ENCODE results near the gene SHTN1. TPM values are rescaled to one million over a fixed set of nuclear protein-coding genes. Genes with fewer than 3 reads are reported as not detected.
A peak's percentile ranks its signal among the peaks of the same experiment; 100 is the strongest.

SHTN1 gene
- total RNA-seq, 4 donors from 2014 or later: 16.8 to 45.8 (median 20.4) TPM

DNA sequence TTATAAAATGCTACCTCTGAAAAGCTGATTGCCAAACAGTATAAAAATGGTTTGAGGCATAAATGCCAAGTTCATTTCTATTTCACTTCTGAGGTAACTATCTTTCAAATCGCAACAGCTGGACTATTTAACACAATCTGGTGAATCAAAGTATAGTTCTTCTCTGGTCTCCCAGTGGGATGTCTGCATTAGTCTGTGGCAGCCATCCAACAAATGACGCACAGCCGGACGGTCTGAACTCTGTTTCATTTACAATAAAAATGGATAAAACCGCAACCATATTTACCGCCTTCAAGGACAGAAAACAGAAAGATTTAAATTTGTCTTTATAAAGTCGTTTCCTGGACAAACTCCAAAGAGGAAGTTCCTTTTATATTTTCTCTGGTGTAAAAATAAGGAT lies 113.8 kb downstream of the SHTN1 start:
- no peak overlapping the region for H3K27ac ChIP-seq
- no peaks in the 10 kb centered on the region for H3K36me3 ChIP-seq
- no peaks in the 10 kb centered on the region for H3K27me3 ChIP-seq
- in situ Hi-C loops (cut with MboI; ENCODE audit: low pct_ligation_motif_present in 1 of 4, low pct_unique_long_range_greater_than_20kb in 1 of 4, low sequenced_read_pairs in 3 of 4): no loop called here
- H3K4me1 ChIP-seq: peaks cover 0 to 10% (median 4%) of the 10 kb centered on the region in 4 donors
- intact Hi-C loops (cut with DNase I; ENCODE audit: low total_unique reads): no loop called here
- no peaks in the 10 kb centered on the region for H3K9me3 ChIP-seq
- WGBS, 2 donors (ENCODE audit: low coverage in 1 of 2): 8 to 10% methylated on average over 7 of the region's 7 CpGs
- H3K4me3 ChIP-seq: no peak overlapping the region
- no peak for TF ChIP-seq POLR2A (IDR thresholded peaks at IDR 0.05)
- TF ChIP-seq, protein P1, sequence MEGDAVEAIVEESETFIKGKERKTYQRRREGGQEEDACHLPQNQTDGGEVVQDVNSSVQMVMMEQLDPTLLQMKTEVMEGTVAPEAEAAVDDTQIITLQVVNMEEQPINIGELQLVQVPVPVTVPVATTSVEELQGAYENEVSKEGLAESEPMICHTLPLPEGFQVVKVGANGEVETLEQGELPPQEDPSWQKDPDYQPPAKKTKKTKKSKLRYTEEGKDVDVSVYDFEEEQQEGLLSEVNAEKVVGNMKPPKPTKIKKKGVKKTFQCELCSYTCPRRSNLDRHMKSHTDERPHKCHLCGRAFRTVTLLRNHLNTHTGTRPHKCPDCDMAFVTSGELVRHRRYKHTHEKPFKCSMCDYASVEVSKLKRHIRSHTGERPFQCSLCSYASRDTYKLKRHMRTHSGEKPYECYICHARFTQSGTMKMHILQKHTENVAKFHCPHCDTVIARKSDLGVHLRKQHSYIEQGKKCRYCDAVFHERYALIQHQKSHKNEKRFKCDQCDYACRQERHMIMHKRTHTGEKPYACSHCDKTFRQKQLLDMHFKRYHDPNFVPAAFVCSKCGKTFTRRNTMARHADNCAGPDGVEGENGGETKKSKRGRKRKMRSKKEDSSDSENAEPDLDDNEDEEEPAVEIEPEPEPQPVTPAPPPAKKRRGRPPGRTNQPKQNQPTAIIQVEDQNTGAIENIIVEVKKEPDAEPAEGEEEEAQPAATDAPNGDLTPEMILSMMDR (IDR thresholded peaks at IDR 0.05): no peak
- no peak for TF ChIP-seq POLR2AphosphoS5 (IDR thresholded peaks at IDR 0.05)
- no peak for TF ChIP-seq EP300 (IDR thresholded peaks at IDR 0.05; ENCODE audit: low read depth)
- DNase-seq: peak; percentile 67

DNA sequence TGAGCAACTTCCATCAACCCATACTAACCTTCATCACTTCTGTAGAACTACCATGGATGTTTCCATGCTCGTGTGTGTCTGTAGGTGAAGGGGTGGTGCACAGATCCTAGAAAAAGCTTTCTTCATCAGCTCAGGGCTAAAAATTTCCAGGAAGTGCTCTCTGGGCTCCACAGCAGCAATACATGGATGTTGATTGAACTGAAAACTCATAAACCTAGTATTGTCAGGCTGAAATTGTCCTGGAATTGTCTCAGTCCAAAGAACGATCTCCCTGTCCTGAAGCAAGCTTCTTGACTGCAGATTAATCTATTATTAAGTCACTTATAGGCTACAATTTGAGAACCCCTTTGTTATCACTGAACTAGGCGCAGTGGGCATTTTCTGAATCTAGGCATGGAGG lies 115.9 kb downstream of the SHTN1 start:
- TF ChIP-seq EP300 (IDR thresholded peaks at IDR 0.05; ENCODE audit: low read depth) (no peak), POLR2A (IDR thresholded peaks at IDR 0.05) (no peak), POLR2AphosphoS5 (IDR thresholded peaks at IDR 0.05) (no peak)
- TF ChIP-seq, protein P1 (IDR thresholded peaks at IDR 0.05): no peak
- WGBS, 2 donors (ENCODE audit: low coverage in 1 of 2): 50 to 65% methylated on average over 2 to 3 of the region's 3 CpGs
- intact Hi-C loops (cut with DNase I; ENCODE audit: low total_unique reads) (no loop called here), in situ Hi-C loops (cut with MboI; ENCODE audit: low pct_ligation_motif_present in 1 of 4, low pct_unique_long_range_greater_than_20kb in 1 of 4, low sequenced_read_pairs in 3 of 4) (no loop called here)
- H3K4me1 ChIP-seq: peaks cover 0 to 10% (median 4%) of the 10 kb centered on the region in 4 donors
- no peaks in the 10 kb centered on the region for H3K36me3 ChIP-seq
- DNase-seq: no peak
- peak overlapping the region in 3 of 4 donors; percentile 45 to 54 (median 47) for H3K27ac ChIP-seq
- H3K4me3 ChIP-seq: no peak overlapping the region
- no peaks in the 10 kb centered on the region for H3K9me3 ChIP-seq
- H3K27me3 ChIP-seq: no peaks in the 10 kb centered on the region

DNA sequence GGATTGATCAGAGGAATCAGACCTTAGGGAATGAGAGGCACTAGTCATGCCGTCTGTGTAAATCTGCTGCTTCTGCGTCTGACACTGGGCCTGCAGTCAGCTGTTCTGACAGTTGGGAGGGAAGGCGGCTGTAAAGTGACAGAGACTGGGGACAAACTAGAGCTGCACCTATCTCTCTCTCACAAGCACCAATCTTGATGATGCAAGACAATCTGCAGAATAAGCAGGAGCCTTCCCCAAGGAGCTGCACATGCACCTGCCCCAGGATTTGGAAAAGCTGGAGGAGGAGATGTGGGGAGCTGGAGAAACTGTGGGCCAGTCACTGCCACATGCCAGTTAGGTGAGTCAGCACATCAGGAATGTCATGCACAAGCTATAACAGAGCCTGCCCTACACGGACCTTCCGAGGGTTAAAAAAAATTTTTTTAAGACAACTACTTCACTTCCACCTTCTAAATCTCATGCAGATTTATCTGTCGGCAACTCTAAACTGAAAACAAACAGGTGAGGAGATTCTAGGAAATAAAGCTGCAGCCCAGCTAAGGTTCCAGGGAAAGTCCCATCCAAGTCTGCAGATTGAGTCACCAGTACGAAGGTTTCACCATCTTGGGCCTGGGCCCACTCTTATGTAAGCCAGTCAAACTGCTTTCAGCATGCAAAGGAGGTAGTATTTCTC lies 116.5 kb downstream of the SHTN1 start:
- 41 to 54% methylated on average over 4 to 7 of the region's 7 CpGs for WGBS, 2 donors (ENCODE audit: low coverage in 1 of 2)
- in situ Hi-C loops (cut with MboI; ENCODE audit: low pct_ligation_motif_present in 1 of 4, low pct_unique_long_range_greater_than_20kb in 1 of 4, low sequenced_read_pairs in 3 of 4) (no loop called here), intact Hi-C loops (cut with DNase I; ENCODE audit: low total_unique reads) (no loop called here)
- Histone ChIP-seq H3K9me3 (no peaks in the 10 kb centered on the region), H3K27me3 (no peaks in the 10 kb centered on the region), H3K4me1 (peaks cover 0 to 10% (median 4%) of the 10 kb centered on the region in 4 donors), H3K27ac (peak overlapping the region in 3 of 4 donors; percentile 45 to 54 (median 47)), H3K36me3 (no peaks in the 10 kb centered on the region), H3K4me3 (no peak overlapping the region)
- TF ChIP-seq POLR2AphosphoS5 (IDR thresholded peaks at IDR 0.05) (no peak), POLR2A (IDR thresholded peaks at IDR 0.05) (no peak), EP300 (IDR thresholded peaks at IDR 0.05; ENCODE audit: low read depth) (no peak)
- TF ChIP-seq, protein P1 (IDR thresholded peaks at IDR 0.05): no peak
- peak; percentile 63 for DNase-seq

DNA sequence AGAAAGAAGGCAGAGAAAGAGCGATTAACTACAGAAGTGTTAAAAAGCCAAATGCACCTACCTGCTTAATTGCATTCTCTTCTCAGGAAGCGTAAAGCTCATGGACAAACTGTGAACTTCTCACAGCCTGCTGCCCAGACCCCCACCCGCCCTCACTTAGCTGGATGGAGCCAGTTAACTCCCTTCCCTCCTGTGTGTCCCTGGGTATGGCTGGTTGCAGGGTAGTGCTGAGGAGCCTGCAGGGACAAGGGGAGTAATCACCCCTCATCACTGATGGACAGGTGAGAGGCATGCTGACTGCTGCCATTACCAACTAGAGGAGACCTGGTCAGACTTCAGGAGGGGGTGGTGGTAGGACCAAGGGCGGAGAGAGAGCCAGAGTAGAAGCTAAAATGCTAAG lies 118.2 kb downstream of the SHTN1 start:
- TF ChIP-seq, protein P1 (IDR thresholded peaks at IDR 0.05): no peak
- TF ChIP-seq POLR2AphosphoS5 (IDR thresholded peaks at IDR 0.05) (no peak), POLR2A (IDR thresholded peaks at IDR 0.05) (no peak), EP300 (IDR thresholded peaks at IDR 0.05; ENCODE audit: low read depth) (no peak)
- no peak for DNase-seq
- Histone ChIP-seq H3K4me1 (peaks cover 0 to 10% (median 4%) of the 10 kb centered on the region in 4 donors), H3K9me3 (no peaks in the 10 kb centered on the region), H3K27me3 (no peaks in the 10 kb centered on the region), H3K27ac (no peak overlapping the region), H3K4me3 (no peak overlapping the region), H3K36me3 (no peaks in the 10 kb centered on the region)
- WGBS, 2 donors (ENCODE audit: low coverage in 1 of 2): 78 to 87% methylated on average over 3 to 4 of the region's 4 CpGs
- intact Hi-C loops (cut with DNase I; ENCODE audit: low total_unique reads): no loop called here
- in situ Hi-C loops (cut with MboI; ENCODE audit: low pct_ligation_motif_present in 1 of 4, low pct_unique_long_range_greater_than_20kb in 1 of 4, low sequenced_read_pairs in 3 of 4): no loop called here
